DMS114 treated with DMSO at 0.1 percent for 48 hours (cell line): ENCODE results near the gene LMOD3.

Source experiments
- DNase-seq: peaks from one replicate; lab custom pipeline; 2025; ENCODE audit not compliant: unreplicated experiment; lab: John Stamatoyannopoulos, UW

LMOD3 gene

DNA sequence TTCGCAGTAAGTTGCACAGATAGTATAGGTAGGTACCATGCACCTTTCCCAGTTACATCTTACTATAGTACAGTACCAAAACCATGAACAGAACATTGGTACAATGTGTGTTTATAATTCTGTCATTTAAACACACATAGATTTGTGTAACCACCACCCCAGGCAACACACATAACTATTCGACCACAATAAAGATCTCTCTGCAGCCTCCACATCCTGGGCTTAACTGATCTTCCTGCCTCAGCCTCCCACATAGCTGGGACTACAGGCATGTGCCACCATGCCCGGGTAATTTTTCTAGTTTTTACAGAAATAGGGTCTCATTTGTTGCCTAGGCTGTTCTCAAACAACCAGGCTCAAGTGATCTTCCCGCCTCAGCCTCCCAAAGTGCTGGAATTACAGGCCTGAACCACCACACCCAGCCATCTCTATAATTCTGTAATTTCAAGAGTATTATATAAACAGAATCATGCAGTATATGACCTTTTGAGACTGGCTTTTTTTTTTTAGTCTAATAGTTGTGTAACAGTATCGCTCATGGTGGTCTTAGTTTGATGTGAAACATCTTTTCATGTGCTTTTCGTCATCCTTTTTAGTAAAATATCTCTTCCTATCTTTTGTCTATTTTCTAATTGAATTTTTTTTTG is 57.0 kb downstream of the LMOD3 start:
- no peak for DNase-seq

DNA sequence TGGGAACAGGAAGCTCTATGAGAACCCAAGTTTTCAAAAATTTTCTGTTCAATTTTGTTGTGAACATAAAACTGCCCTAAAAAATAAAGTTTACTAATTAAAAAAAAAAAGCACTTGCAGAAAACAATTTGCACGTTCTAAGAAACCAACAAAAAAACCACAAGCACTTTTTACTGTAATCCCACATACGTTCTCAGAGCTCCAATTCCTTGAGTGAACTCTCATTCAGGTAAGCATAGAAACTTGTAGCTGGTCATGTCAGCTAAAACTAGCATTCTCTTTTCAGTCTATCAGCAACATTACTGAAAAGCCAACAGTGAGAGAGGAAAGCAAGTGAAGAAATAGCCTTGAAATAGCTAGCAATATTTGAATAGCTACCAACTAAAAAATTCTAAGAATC is 58.8 kb downstream of the LMOD3 start:
- no peak for DNase-seq

DNA sequence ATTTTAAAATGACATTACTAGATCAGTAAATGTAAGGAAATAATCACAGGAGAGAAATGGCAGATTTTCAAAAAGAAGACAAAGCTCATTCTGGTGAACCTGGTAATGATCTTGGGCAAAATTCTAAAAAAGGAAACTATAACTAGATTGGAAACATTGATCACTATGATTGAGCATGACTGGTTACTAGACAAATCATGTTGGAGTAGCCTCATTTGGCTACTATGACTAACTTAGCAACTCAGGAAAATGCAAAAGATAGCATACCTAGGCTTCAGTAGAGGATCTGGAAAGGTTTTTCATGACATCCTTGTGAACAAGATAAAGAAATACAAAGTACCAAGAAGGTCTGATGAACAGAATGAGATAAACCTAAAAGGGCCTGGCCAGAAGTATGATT is 62.7 kb downstream of the LMOD3 start:
- DNase-seq = no peak

DNA sequence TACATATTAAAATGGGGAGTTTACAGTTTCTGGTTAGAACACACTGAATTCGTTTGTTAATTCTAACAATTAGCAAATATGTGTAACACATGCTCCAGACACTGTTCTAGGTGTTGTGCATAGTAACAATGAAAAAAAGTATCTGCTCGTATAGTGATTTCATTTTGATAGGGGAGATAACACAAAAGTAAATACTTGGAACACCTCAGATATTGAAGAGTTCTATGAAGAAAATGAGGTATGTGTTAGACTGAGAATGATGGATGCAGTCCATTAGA is 63.5 kb downstream of the LMOD3 start:
- no peak for DNase-seq

DNA sequence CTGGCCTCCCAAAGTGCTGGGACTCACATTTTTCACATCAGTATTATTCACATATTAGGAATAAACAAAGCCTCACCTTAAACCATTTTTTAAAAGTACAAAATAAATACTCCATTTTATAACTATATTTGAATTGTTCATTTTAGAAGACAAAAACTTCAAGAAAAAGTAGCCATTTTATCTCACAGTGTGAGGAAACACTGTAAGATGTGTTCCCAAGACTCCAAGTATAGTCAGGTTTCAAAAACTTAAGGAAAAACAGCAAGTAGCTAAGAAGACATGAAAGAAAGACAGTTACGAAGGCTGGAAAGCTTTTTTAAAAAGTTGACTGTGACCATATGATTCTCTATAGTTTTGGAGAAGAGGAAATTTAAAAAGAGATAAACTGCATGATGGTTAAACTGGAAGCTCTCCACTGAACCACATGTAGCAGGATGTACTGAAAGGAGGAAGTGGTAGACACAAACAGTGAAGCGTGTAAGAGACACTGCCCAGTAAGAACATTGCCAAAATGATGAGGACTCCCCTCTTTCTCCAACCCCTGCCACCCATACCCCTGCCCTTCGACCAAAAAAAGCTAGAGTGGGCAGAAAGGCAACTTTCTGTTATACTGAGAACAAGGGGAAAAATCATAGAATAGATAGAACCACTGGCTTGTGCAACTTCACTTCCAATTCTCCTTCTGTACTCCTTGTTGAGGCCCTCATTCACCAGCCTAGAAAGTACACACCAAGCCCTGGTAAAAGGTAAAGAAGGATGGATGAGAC is 64.0 kb downstream of the LMOD3 start:
- no peak for DNase-seq
